Activated T-helper 17 cell treated with anti-CD3 and anti-CD28 coated beads, Interleukin-2, amount 50 U/mL, for 72 hours (primary cell): ENCODE data around the gene PPARGC1A. TPM values are rescaled to one million over a fixed set of nuclear protein-coding genes. Genes with fewer than 3 reads are reported as not detected.

Experiments
- ATAC-seq: fragments of 150-1000 bp; cut with Tn5 transposase; replicated peaks from 2 replicates; pipeline ENCODE4 v1.10.0; 2021; ENCODE audit warnings: mild to moderate bottlenecking, moderate library complexity
- H3K27ac Mint-ChIP-seq: one replicate; pipeline ENCODE4 v1.8.0; 2022; ENCODE audit warnings: mixed read lengths
- H3K27me3 Mint-ChIP-seq: one replicate; pipeline ENCODE4 v1.8.0; 2022; ENCODE audit warnings: mixed read lengths
- H3K36me3 Mint-ChIP-seq: one replicate; pipeline ENCODE4 v1.8.0; 2022; ENCODE audit warnings: low read depth, mild to moderate bottlenecking, mixed read lengths
- H3K4me1 Mint-ChIP-seq: one replicate; pipeline ENCODE4 v1.8.0; 2022; ENCODE audit warnings: mixed read lengths
- H3K4me3 Mint-ChIP-seq: one replicate; pipeline ENCODE4 v1.8.0; 2022; ENCODE audit warnings: mild to moderate bottlenecking, mixed read lengths
- H3K9me3 Mint-ChIP-seq: one replicate; pipeline ENCODE4 v1.8.0; 2022; ENCODE audit warnings: mixed read lengths
- total RNA-seq, 2 donors: library from RNA; stranded (reverse); gene quantifications; one replicate each; pipeline ENCODE4 v1.2.3, GENCODE V29; 2022

Gene PPARGC1A
- total RNA-seq, 2 donors from 2014 or later: not detected

- Mint-ChIP-seq H3K9me3 (peaks cover 7% of the 10 kb centered on the region), H3K4me1 (no peaks in the 10 kb centered on the region), H3K36me3 (no peaks in the 10 kb centered on the region), H3K27me3 (peaks cover 10% of the 10 kb centered on the region), H3K27ac (no peak overlapping the region), H3K4me3 (no peak overlapping the region)
- no peak for ATAC-seq
Observed at GRCh38 chr4:23894021-23894420, 4.2 kb upstream of the PPARGC1A start.

- H3K36me3 Mint-ChIP-seq: no peaks in the 10 kb centered on the region
- peaks cover 5% of the 10 kb centered on the region for H3K4me1 Mint-ChIP-seq
- no peak for ATAC-seq
- H3K9me3 Mint-ChIP-seq: peaks cover 7% of the 10 kb centered on the region
- H3K4me3 Mint-ChIP-seq: no peak overlapping the region
- no peak overlapping the region for H3K27ac Mint-ChIP-seq
- H3K27me3 Mint-ChIP-seq: peaks cover 20% of the 10 kb centered on the region
Observed at GRCh38 chr4:23891064-23891421, 1.2 kb upstream of the PPARGC1A start.

DNA sequence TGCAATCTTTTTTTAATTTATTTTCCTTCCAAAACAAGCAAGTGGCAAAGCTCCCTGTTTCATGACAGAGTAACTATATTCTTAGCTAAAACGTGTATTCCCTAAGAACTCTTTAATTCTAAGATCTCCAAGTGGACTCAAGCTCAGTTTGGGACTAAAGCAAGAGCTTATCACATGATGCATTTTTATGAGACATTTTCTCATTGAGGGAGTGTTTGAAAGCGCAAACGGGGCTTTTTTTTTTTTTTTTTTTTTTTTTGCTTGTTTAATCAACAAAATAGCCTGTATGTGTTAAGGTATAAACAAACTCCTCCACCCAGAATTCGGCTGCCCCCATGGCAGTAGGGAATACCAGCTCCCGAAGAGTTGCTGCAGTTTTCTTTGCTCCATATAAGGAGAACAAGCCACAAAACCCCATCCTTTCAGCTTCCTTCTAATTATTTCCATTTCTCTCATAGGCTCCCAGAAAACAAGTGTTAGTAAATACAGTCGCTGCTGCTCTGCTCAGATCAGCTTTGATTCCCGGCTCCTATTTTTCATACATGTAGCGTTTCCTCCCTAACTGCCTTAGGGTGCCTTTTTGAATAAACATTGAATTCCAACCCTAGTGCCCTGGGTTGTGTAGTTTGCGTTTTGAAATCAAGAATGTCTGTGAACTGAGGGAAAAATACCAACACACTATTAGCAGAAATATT lies 669 bp upstream of the PPARGC1A start:
- ATAC-seq: no peak
- Mint-ChIP-seq H3K4me3 (no peak overlapping the region), H3K9me3 (peaks cover 7% of the 10 kb centered on the region), H3K4me1 (peaks cover 5% of the 10 kb centered on the region), H3K36me3 (no peaks in the 10 kb centered on the region), H3K27ac (no peak overlapping the region), H3K27me3 (peaks cover 20% of the 10 kb centered on the region)

GRCh38 chr4:23889391-23889790 lies 456 bp downstream of the PPARGC1A start:
- ATAC-seq: no peak
- Mint-ChIP-seq H3K9me3 (peaks cover 7% of the 10 kb centered on the region), H3K27ac (no peak overlapping the region), H3K4me1 (peaks cover 5% of the 10 kb centered on the region), H3K36me3 (no peaks in the 10 kb centered on the region), H3K27me3 (peaks cover 20% of the 10 kb centered on the region), H3K4me3 (peak overlapping the region; percentile 31)

DNA sequence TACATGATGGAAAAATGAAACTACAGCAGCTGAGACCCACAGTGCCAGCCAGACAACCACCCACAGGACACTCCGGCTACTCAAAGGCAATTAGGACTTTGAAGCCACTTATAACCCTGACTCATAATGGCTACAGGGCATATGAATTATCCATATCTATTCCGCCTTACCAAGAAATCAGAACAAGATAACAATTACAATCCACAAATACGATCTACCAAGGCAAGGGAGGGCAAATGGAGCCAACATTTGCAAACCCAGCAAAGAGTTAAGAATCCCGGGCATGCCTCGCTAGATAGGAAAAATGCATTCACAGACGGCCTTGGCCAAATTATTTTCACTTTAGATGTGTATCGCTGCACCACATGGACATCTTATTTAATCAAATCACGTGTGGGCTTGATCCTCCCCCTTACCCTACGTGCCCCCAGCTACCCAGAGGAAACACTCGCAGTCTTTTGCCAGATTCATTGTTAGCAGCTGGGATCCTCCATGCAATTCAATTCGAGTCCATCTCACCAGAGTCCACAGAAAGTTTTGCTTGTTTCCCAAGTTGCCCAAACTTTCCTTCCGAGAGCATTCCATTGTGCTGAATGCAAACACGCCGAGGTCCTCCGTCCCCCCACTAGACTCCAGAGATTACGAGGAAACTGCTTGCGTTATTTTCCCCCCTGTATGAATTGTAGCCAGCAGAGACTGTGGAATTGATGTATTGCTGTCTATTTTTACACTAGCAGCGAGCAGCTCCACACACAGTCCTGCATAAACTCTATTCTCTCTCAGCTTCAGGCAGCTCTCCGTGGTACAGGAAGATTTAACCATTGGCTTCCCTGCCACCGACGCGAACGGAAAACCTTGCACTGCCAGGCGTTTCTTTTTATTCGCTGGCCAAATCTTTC lies 1.2 kb downstream of the PPARGC1A start:
- ATAC-seq: no peak
- Mint-ChIP-seq H3K27me3 (peaks cover 20% of the 10 kb centered on the region), H3K9me3 (peaks cover 7% of the 10 kb centered on the region), H3K4me1 (peaks cover 5% of the 10 kb centered on the region), H3K4me3 (peak overlapping the region; percentile 31), H3K27ac (no peak overlapping the region), H3K36me3 (no peaks in the 10 kb centered on the region)

DNA sequence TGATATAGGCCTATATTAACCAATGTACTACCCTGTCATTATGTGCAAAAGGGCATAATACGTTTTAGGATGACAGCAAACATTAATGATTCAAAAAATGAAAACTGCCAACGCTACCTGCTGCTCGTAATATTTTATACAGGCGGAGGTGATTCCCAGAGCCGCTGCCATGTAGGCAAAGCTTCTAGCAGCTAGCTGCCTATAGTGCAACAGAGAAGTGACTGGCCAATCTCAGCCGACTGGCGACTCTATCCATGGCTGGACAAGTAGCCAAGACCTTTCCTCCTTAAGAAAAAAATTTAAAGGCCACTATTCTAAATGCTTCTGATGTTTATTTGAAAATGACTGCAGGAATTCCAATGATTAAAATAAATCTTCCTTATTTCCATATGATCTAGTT lies 1.9 kb downstream of the PPARGC1A start:
- Mint-ChIP-seq H3K9me3 (peaks cover 6% of the 10 kb centered on the region), H3K36me3 (no peaks in the 10 kb centered on the region), H3K27ac (no peak overlapping the region), H3K27me3 (peaks cover 19% of the 10 kb centered on the region), H3K4me1 (peaks cover 5% of the 10 kb centered on the region), H3K4me3 (no peak overlapping the region)
- ATAC-seq: no peak

DNA sequence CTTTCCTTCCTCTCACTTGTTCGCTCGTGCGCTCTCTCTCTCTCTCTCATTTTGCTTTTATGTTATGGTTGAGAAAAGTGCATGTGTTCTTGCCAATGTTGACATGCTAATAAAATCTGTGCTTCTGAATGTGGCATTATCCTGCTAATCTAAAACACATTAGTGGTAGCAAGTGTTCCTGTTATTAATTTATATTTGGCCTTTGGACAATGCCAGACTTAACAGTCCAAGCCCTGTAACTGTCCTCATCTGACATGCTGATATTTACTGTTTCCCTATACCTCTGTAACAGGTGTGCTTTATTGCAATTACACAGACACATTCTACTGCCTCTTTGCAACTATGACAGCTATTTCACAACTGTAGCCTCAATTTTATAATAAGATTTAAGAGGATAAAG lies 2.7 kb downstream of the PPARGC1A start:
- no peak overlapping the region for H3K4me3 Mint-ChIP-seq
- no peaks in the 10 kb centered on the region for H3K9me3 Mint-ChIP-seq
- peaks cover 5% of the 10 kb centered on the region for H3K4me1 Mint-ChIP-seq
- ATAC-seq: no peak
- H3K36me3 Mint-ChIP-seq: no peaks in the 10 kb centered on the region
- H3K27me3 Mint-ChIP-seq: peaks cover 13% of the 10 kb centered on the region
- H3K27ac Mint-ChIP-seq: no peak overlapping the region

DNA sequence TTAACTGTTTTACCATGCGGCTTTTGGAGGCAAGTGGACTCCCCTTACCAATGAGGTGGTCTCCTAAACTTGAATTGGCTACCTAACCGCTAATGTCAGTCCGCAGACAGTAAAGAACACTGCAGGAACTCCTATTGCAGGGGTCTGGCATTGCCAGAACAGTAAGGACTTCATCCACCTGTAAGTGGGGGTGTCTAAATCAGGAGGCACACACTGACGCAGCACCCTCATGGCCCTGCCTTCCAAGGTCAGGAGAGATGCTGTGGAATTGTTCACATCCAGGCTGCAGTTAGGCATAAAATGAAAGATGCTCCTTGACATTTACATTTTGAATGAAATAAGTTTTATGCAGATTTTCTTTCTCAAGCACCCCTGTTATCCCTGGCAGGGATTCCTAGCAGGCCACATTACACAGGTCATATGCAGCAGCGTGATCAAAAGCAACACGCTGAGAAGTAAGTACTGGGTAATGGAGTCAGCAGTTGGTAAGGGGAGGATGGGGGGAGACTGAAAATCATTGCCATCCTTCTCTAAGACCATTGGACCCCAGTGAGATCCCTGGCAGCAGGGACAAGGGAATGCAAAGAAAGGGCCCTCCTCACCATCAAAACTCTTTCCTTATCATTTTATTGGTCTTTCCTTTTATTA lies 3.8 kb downstream of the PPARGC1A start:
- Mint-ChIP-seq H3K4me1 (peaks cover 5% of the 10 kb centered on the region), H3K9me3 (no peaks in the 10 kb centered on the region), H3K27ac (no peak overlapping the region), H3K36me3 (no peaks in the 10 kb centered on the region), H3K27me3 (peaks cover 13% of the 10 kb centered on the region), H3K4me3 (no peak overlapping the region)
- ATAC-seq: no peak

GRCh38 chr4:23884741-23885140 lies 5.1 kb downstream of the PPARGC1A start:
- no peak overlapping the region for H3K27ac Mint-ChIP-seq
- peaks cover 10% of the 10 kb centered on the region for H3K27me3 Mint-ChIP-seq
- H3K9me3 Mint-ChIP-seq: no peaks in the 10 kb centered on the region
- no peak for ATAC-seq
- no peaks in the 10 kb centered on the region for H3K36me3 Mint-ChIP-seq
- peaks cover 5% of the 10 kb centered on the region for H3K4me1 Mint-ChIP-seq
- no peak overlapping the region for H3K4me3 Mint-ChIP-seq

- Mint-ChIP-seq H3K9me3 (no peaks in the 10 kb centered on the region), H3K4me3 (no peak overlapping the region), H3K4me1 (peaks cover 5% of the 10 kb centered on the region), H3K27ac (no peak overlapping the region), H3K36me3 (no peaks in the 10 kb centered on the region), H3K27me3 (peaks cover 10% of the 10 kb centered on the region)
- ATAC-seq: no peak
Observed at GRCh38 chr4:23884261-23884660, 5.6 kb downstream of the PPARGC1A start.

DNA sequence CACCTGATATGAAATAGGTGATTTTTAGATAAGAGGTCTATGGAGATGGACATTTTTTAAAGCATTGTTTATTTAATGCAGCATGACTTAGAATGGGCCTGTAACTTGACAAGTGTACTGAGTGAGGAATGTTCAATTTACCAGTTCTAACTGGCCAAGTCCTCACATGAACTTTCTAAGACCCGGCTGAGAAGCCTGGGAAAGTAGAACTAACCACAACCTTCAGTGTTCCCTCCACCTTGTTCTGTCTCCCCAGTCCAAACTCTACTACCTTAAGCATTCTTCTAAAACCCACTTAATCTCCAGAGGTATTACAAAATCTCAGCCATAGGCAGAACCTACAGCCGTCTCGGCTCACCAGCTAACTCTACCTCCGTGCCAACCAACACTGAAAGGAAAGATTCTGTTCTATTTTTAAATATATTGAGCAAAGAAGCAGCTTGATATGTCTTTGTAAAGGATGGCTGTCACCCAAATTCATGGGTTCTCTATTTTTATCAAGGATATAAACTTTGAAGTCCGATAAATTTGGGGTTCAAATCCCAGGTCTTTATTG lies 6.8 kb downstream of the PPARGC1A start:
- H3K4me1 Mint-ChIP-seq: no peaks in the 10 kb centered on the region
- ATAC-seq: no peak
- H3K27me3 Mint-ChIP-seq: peaks cover 3% of the 10 kb centered on the region
- H3K36me3 Mint-ChIP-seq: no peaks in the 10 kb centered on the region
- no peak overlapping the region for H3K27ac Mint-ChIP-seq
- H3K4me3 Mint-ChIP-seq: no peak overlapping the region
- no peaks in the 10 kb centered on the region for H3K9me3 Mint-ChIP-seq

- no peak overlapping the region for H3K27ac Mint-ChIP-seq
- H3K36me3 Mint-ChIP-seq: no peaks in the 10 kb centered on the region
- ATAC-seq: no peak
Observed at GRCh38 chr4:23881674-23882337, 8.0 kb downstream of the PPARGC1A start.

DNA sequence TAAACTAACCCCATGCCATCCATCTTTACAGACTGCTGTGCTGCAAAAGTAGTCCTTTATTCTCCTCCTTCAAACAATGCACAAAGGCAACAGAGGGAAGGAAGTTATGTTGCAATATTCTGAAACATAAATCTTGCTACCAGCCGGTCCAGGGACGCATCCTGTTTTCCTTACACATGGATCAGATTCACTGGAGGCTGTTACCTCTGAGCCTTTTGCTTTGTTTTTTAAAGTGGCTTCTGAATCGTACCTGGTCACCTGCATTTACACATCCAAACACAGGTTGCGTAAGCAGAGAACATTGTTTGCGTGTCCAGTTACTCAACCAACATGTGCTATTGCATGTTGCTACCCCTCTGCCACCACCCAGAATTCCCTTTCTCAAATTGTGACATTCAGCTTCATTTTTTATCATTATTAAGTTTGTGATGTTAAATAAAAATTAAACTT lies 8.8 kb downstream of the PPARGC1A start:
- no peak for ATAC-seq
- H3K4me1 Mint-ChIP-seq: no peaks in the 10 kb centered on the region
- H3K4me3 Mint-ChIP-seq: no peak overlapping the region
- no peaks in the 10 kb centered on the region for H3K27me3 Mint-ChIP-seq
- H3K27ac Mint-ChIP-seq: no peak overlapping the region
- no peaks in the 10 kb centered on the region for H3K9me3 Mint-ChIP-seq
- H3K36me3 Mint-ChIP-seq: no peaks in the 10 kb centered on the region

More at GRCh38 chr4:23881674-23882337, 8.0 kb downstream of the PPARGC1A start:
- Mint-ChIP-seq H3K4me3 (no peak overlapping the region), H3K27me3 (peaks cover 3% of the 10 kb centered on the region), H3K9me3 (no peaks in the 10 kb centered on the region), H3K4me1 (no peaks in the 10 kb centered on the region)
